GM12874 (cell line): ENCODE measurements around the gene CATSPER4.

Experiments
- CTCF ChIP-seq: IDR thresholded peaks from 2 replicates; pipeline ENCODE4 v1.5.1; 2011; ENCODE audit warnings: low read depth, mild to moderate bottlenecking, control low read depth, low read length, moderate library complexity; ENCODE audit not compliant: insufficient read depth

The CATSPER4 gene

GRCh38 chr1:26168410-26169197, 21.8 kb upstream of the CATSPER4 start, which contains the start of gene C1orf232:
TSS of gene C1orf232 (minus strand) at chr1:26168963. CDS start at chr1:26168499, 464 bp downstream.
- TF ChIP-seq CTCF = no peak

DNA sequence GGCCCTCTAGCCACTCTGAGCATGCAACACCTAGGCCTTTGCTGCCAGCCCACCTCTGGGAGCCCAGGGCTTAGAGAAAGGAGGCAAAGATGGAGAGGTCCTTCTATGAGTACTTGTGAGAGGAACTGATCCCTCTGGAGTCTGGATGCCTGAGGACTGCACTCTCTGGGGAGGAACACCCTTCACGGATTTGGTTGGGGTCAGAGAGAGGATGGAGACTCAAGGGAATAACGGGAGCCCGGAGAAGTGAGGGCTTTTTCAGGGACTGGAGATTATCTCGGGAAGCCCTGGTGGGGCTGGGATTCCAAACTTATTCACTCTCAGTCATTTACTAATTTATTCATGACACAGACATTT, 21.2 kb upstream of the CATSPER4 start:
- TF ChIP-seq CTCF = no peak

GRCh38 chr1:26169669-26170471, 20.5 kb upstream of the CATSPER4 start, which contains the start of gene ZNF593:
TSS of gene ZNF593 (plus strand) at chr1:26169908. CDS start at chr1:26169984, 76 bp downstream.
- peak; percentile 100 for TF ChIP-seq CTCF

- no peak for TF ChIP-seq CTCF
Measured at GRCh38 chr1:26170472-26170821, 20.0 kb upstream of the CATSPER4 start.

GRCh38 chr1:26171084-26172072, 19.0 kb upstream of the CATSPER4 start, which contains the start of gene ZNF593OS:
TSS of gene ZNF593OS (minus strand) at chr1:26171832. CDS start at chr1:26171661, 171 bp downstream.
- no peak for TF ChIP-seq CTCF

- no peak for TF ChIP-seq CTCF
Measured at GRCh38 chr1:26175346-26175745, 15.1 kb upstream of the CATSPER4 start.
